ENCODE measurements around the gene RRBP1.

GRCh38 chr20:17687800-17688199 is 5.8 kb upstream of the RRBP1 start:
- TF ChIP-seq, protein P1, sequence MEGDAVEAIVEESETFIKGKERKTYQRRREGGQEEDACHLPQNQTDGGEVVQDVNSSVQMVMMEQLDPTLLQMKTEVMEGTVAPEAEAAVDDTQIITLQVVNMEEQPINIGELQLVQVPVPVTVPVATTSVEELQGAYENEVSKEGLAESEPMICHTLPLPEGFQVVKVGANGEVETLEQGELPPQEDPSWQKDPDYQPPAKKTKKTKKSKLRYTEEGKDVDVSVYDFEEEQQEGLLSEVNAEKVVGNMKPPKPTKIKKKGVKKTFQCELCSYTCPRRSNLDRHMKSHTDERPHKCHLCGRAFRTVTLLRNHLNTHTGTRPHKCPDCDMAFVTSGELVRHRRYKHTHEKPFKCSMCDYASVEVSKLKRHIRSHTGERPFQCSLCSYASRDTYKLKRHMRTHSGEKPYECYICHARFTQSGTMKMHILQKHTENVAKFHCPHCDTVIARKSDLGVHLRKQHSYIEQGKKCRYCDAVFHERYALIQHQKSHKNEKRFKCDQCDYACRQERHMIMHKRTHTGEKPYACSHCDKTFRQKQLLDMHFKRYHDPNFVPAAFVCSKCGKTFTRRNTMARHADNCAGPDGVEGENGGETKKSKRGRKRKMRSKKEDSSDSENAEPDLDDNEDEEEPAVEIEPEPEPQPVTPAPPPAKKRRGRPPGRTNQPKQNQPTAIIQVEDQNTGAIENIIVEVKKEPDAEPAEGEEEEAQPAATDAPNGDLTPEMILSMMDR (conservative IDR thresholded peaks at IDR 0.05; ENCODE audit: low read length): no peak
- no peak for TF ChIP-seq EZH2phosphoT487 (IDR thresholded peaks at IDR 0.05; ENCODE audit: borderline replicate concordance)
